H1 (cell line): ENCODE measurements around the gene MAP4. TPM values are rescaled to one million over a fixed set of nuclear protein-coding genes. Genes with fewer than 3 reads are reported as not detected.
"Not testable (repeated sequence)": the region's sequence is repeated elsewhere in the genome, so short reads cannot be mapped to it uniquely, and the experiment has no call there.

ENCODE experiments used
- CTCF ChIA-PET: fragments of 300-600 bp; sonication (Branson Sonifier 250); formaldehyde crosslinking; loops from one replicate; lab custom pipeline; 2021; ENCODE audit not compliant: partially characterized antibody; lab: Charles Lee
- POLR2A ChIA-PET: fragments of 300-600 bp; sonication (Branson Sonifier 250); formaldehyde crosslinking; loops from one replicate; lab custom pipeline; 2021; ENCODE audit warnings: inconsistent platforms; ENCODE audit not compliant: partially characterized antibody; lab: Charles Lee
- DNase-seq, 2 experiments: peaks; one replicate each; pipeline versions ENCODE4 v3.0.0 to v3.0.0-alpha.2; 2010 to 2022; ENCODE audit warnings: low spot score in 2 of 2, low read depth in 1 of 2, mixed read lengths in 1 of 2
- FAIRE-seq: peaks from 2 replicates; lab custom pipeline; 2011; peaks lifted over from hg19 to GRCh38; lab: Jason Lieb, UNC
- H2AFZ ChIP-seq: 2 replicates; pipeline ENCODE4 v1.8.1; 2012; ENCODE audit warnings: low read length, inconsistent platforms
- H2AK5ac ChIP-seq: 2 replicates; pipeline ENCODE4 v1.6.1; 2013; ENCODE audit warnings: low read depth, low read length
- H2BK120ac ChIP-seq: replicated peaks from 2 replicates; pipeline ENCODE3; 2013; ENCODE audit warnings: low read depth, low read length, inconsistent platforms
- H2BK12ac ChIP-seq: 2 replicates; pipeline ENCODE4 v1.6.1; 2013; ENCODE audit warnings: low read depth, low read length
- H2BK15ac ChIP-seq: 2 replicates; pipeline ENCODE4 v1.6.1; 2013; ENCODE audit warnings: low read length
- H2BK20ac ChIP-seq: 2 replicates; pipeline ENCODE4 v1.6.1; 2013; ENCODE audit warnings: low read length
- H2BK5ac ChIP-seq: 2 replicates; pipeline ENCODE4 v1.6.1; 2013; ENCODE audit warnings: low read depth, low read length
- H3K14ac ChIP-seq: 2 replicates; pipeline ENCODE4 v1.6.1; 2013; ENCODE audit warnings: inconsistent platforms; ENCODE audit not compliant: insufficient read length
- H3K18ac ChIP-seq: 2 replicates; pipeline ENCODE4 v1.6.1; 2013; ENCODE audit warnings: low read length; ENCODE audit errors: extremely low read depth
- H3K23ac ChIP-seq: 2 replicates; pipeline ENCODE4 v1.6.1; 2013; ENCODE audit warnings: inconsistent platforms; ENCODE audit not compliant: insufficient read length
- H3K23me2 ChIP-seq: 2 replicates; pipeline ENCODE4 v1.6.1; 2013; ENCODE audit warnings: low read depth, low read length
- H3K27ac ChIP-seq: 2 replicates; pipeline ENCODE4 v1.6.1; 2011; ENCODE audit warnings: low read depth, low read length, inconsistent platforms
- H3K27me3 ChIP-seq, 4 experiments: replicated peaks in 1 of 4; 1 replicate in 1 of 4; 2 replicates in 3 of 4; pipeline versions ENCODE4 v1.6.1 to v1.8.1; 2011 to 2013; ENCODE audit warnings: low read length in 3 of 4, mild to moderate bottlenecking in 3 of 4, inconsistent platforms in 2 of 4, mixed read lengths in 2 of 4, moderate library complexity in 1 of 4; ENCODE audit not compliant: control insufficient read depth in 3 of 4, insufficient read depth in 3 of 4; ENCODE audit errors: extremely low read depth in 1 of 4
- H3K36me3 ChIP-seq, 4 experiments: 2 replicates each; pipeline versions ENCODE4 v1.6.1 to v1.8.1; 2011 to 2013; ENCODE audit warnings: mild to moderate bottlenecking in 4 of 4, low read length in 3 of 4, moderate library complexity in 2 of 4, control low read depth in 1 of 4, inconsistent platforms in 1 of 4; ENCODE audit not compliant: insufficient read depth in 4 of 4, control insufficient read depth in 2 of 4
- H3K4ac ChIP-seq: replicated peaks from 2 replicates; pipeline ENCODE3; 2013; ENCODE audit warnings: low read length, low read depth, mixed read lengths, inconsistent platforms; ENCODE audit not compliant: insufficient read length
- H3K4me1 ChIP-seq, 4 experiments: replicated peaks in 1 of 4; 1 replicate in 1 of 4; 2 replicates in 3 of 4; pipeline versions ENCODE4 v1.6.1 to v1.8.1; 2011 to 2013; ENCODE audit warnings: low read length in 3 of 4, inconsistent platforms in 2 of 4, mixed read lengths in 1 of 4; ENCODE audit not compliant: insufficient read depth in 4 of 4, control insufficient read depth in 3 of 4
- H3K4me2 ChIP-seq, 2 experiments: 2 replicates each; pipeline versions ENCODE4 v1.6.1 to v1.8.1; 2011 to 2013; ENCODE audit warnings: low read depth in 2 of 2, low read length in 2 of 2, control low read depth in 1 of 2, inconsistent platforms in 1 of 2, mild to moderate bottlenecking in 1 of 2; ENCODE audit not compliant: insufficient read depth in 1 of 2
- H3K4me3 ChIP-seq, 4 experiments: fragments of 200-600, 300-600 bp in 1 of 4; sonication (generic), shearing (Covaris generic), sonication (Bioruptor Twin) in 1 of 4; 2 replicates each; pipeline versions ENCODE4 v1.5.1 to v1.8.1; 2011 to 2016; ENCODE audit warnings: low read length in 4 of 4, low read depth in 3 of 4, control low read depth in 2 of 4, inconsistent platforms in 2 of 4, mild to moderate bottlenecking in 2 of 4, mixed read lengths in 1 of 4, moderate library complexity in 1 of 4; ENCODE audit not compliant: insufficient read depth in 2 of 4; ENCODE audit errors: extremely low read depth in 1 of 4
- H3K56ac ChIP-seq: replicated peaks from 2 replicates; pipeline ENCODE3; 2013; ENCODE audit warnings: low read depth, mild to moderate bottlenecking, mixed read lengths, low read length, inconsistent platforms; ENCODE audit not compliant: insufficient read length
- H3K79me1 ChIP-seq: 2 replicates; pipeline ENCODE4 v1.6.1; 2013; ENCODE audit warnings: low read depth, low read length, control low read depth
- H3K79me2 ChIP-seq, 2 experiments: 2 replicates each; pipeline versions ENCODE4 v1.6.1 to v1.8.1; 2012 to 2013; ENCODE audit warnings: low read length in 2 of 2, mild to moderate bottlenecking in 2 of 2, inconsistent platforms in 1 of 2; ENCODE audit not compliant: insufficient read depth in 2 of 2, control insufficient read depth in 1 of 2
- H3K9ac ChIP-seq, 4 experiments: replicated peaks in 1 of 4; 1 replicate in 1 of 4; 2 replicates in 3 of 4; pipeline versions ENCODE4 v1.6.1 to v1.8.1; 2011 to 2013; ENCODE audit warnings: low read depth in 3 of 4, low read length in 3 of 4, control low read depth in 2 of 4, mild to moderate bottlenecking in 2 of 4, moderate library complexity in 2 of 4, inconsistent platforms in 1 of 4; ENCODE audit errors: extremely low read depth in 1 of 4
- H3K9me3 ChIP-seq, 2 experiments: 2 replicates each; pipeline versions ENCODE4 v1.6.1 to v1.8.1; 2012 to 2013; ENCODE audit warnings: mild to moderate bottlenecking in 2 of 2, moderate library complexity in 2 of 2, control low read depth in 1 of 2, inconsistent platforms in 1 of 2, low read depth in 1 of 2, low read length in 1 of 2, mixed read lengths in 1 of 2; ENCODE audit not compliant: insufficient read depth in 2 of 2
- H4K20me1 ChIP-seq, 2 experiments: replicated peaks in 1 of 2; 2 replicates each; pipeline versions ENCODE3 to v1.8.1; 2011 to 2013; ENCODE audit warnings: inconsistent platforms in 2 of 2, low read length in 2 of 2, mild to moderate bottlenecking in 1 of 2; ENCODE audit not compliant: insufficient read depth in 2 of 2, control insufficient read depth in 1 of 2
- H4K5ac ChIP-seq: 2 replicates; pipeline ENCODE4 v1.6.1; 2013; ENCODE audit warnings: low read length, low read depth, mixed read lengths, inconsistent platforms; ENCODE audit not compliant: insufficient read length
- H4K8ac ChIP-seq: 2 replicates; pipeline ENCODE4 v1.8.0; 2013; ENCODE audit warnings: mild to moderate bottlenecking, moderate library complexity, low read length, inconsistent platforms; ENCODE audit not compliant: insufficient read depth; ENCODE audit errors: extremely low read depth
- H4K91ac ChIP-seq: replicated peaks from 2 replicates; pipeline ENCODE3; 2013; ENCODE audit warnings: low read length, mixed read lengths, inconsistent platforms; ENCODE audit not compliant: insufficient read length
- WGBS, 2 experiments: shearing (Covaris generic) in 1 of 2; methylation state at CpG; one replicate each; pipeline versions ENCODE4 v1.1.6 to v1.1.7; 2013 to 2015; ENCODE audit warnings: low lambda C conversion rate in 2 of 2, mixed read lengths in 2 of 2, inconsistent platforms in 1 of 2, low coverage in 1 of 2, missing lambda C conversion rate in 1 of 2; ENCODE audit not compliant: insufficient replicate concordance in 2 of 2, insufficient coverage in 1 of 2, insufficient read length in 1 of 2; ENCODE audit errors: extremely low coverage in 1 of 2, missing lambda C conversion rate in 1 of 2; 5-methylcytosine and 5-hydroxymethylcytosine counted together
- polyA plus RNA-seq, 7 experiments: library from polyadenylated mRNA; depleted of rRNA in 3 of 7; stranded (reverse) in 5 of 7; unstranded in 2 of 7; fragments of >200 nt in 5 of 7; fragments of 200-250 nt in 2 of 7; gene quantifications; 1 replicate in 5 of 7; 2 replicates in 1 of 7; 4 replicates in 1 of 7; pipeline versions ENCODE4 v1.2.1 to v1.2.3, GENCODE V29; 2011 to 2013; ENCODE audit warnings: missing spikeins in 2 of 7, mixed read lengths in 2 of 7
- total RNA-seq: library from RNA; stranded (reverse); fragmentation: NEBNext Ultra II Directional; extraction: Animal tissue kit (Norgen Biotek cat#: 25700); gene quantifications from 2 replicates; pipeline ENCODE4 v1.2.1, GENCODE V29; 2021

Gene MAP4
- total and polyA plus RNA-seq, 2 of the 8 experiments (the other 6 are each of a cell fraction or from before 2014, with no cell fraction given) = 67.0 to 179 TPM

DNA sequence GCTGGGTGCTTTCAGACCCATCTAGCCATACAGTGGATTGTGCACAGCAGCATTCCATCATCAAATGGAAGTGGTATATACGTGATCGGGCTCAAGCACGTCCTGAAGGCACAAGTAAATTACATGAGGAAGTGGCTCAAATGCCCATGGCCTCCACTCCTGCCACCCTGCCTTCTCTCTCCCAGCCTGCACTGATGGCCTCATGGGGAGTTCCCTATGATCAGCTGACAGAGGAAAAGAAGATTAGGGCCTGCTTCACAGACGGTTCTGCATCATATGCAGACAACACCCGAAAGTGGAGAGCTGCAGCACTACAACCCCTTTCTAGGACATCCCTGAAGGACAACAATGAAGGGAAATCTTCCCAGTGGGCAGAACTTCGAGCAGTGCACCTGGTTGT, 8.2 kb downstream of the MAP4 start:
- H3K23ac ChIP-seq, H3K23me2 ChIP-seq, H3K79me1 ChIP-seq, H2AFZ ChIP-seq, H4K8ac ChIP-seq, H3K4me1 ChIP-seq, H3K4me3 ChIP-seq, H4K5ac ChIP-seq, DNase-seq, CTCF ChIA-PET, H2BK20ac ChIP-seq, H3K9ac ChIP-seq, H3K27me3 ChIP-seq, H2BK120ac ChIP-seq, H2AK5ac ChIP-seq, H2BK15ac ChIP-seq, H3K27ac ChIP-seq, FAIRE-seq, H3K4ac ChIP-seq, H4K91ac ChIP-seq, H3K14ac ChIP-seq, H4K20me1 ChIP-seq, H3K18ac ChIP-seq, H3K56ac ChIP-seq, H2BK5ac ChIP-seq, H2BK12ac ChIP-seq, H3K36me3 ChIP-seq, H3K4me2 ChIP-seq, H3K9me3 ChIP-seq: not testable (repeated sequence)
- 95% methylated on average over 6 of the region's 6 CpGs; no CpG with 5 or more reads in 1 of the 2 experiments for whole genome bisulfite sequencing, 2 experiments
- POLR2A ChIA-PET = interaction anchor here (0.8 kb wide), 1 partner anchor 11 kb away, joined by 3 read pairs; no protein-coding TSS in a partner anchor
- H3K79me2 ChIP-seq = peaks cover 0 to 24% of the 10 kb centered on the region in 2 experiments; a peak in 2 of 4 replicates

GRCh38 chr3:48007361-48007760, 8.9 kb downstream of the MAP4 start:
- H4K8ac ChIP-seq, H3K9me3 ChIP-seq, H3K23me2 ChIP-seq, H3K79me1 ChIP-seq, H2BK5ac ChIP-seq, H3K27me3 ChIP-seq, H3K9ac ChIP-seq, H3K14ac ChIP-seq, H3K4me3 ChIP-seq, H4K91ac ChIP-seq, H3K4ac ChIP-seq, H4K20me1 ChIP-seq, H2BK120ac ChIP-seq, H2BK15ac ChIP-seq, H2AK5ac ChIP-seq, H3K23ac ChIP-seq, H3K27ac ChIP-seq, H2AFZ ChIP-seq, POLR2A ChIA-PET, H3K4me2 ChIP-seq, H4K5ac ChIP-seq, H3K18ac ChIP-seq, H3K56ac ChIP-seq, H2BK20ac ChIP-seq, H2BK12ac ChIP-seq, H3K4me1 ChIP-seq, H3K36me3 ChIP-seq, FAIRE-seq: not testable (repeated sequence)
- 97% methylated on average over 6 of the region's 6 CpGs; no CpG with 5 or more reads in 1 of the 2 experiments for WGBS, 2 experiments
- CTCF ChIA-PET = interaction anchor here (1.1 kb wide), 1 partner anchor 18 kb away, joined by 3 read pairs; no protein-coding TSS in a partner anchor
- DNase-seq = peak in 1 of 2 experiments; percentile 27
- H3K79me2 ChIP-seq = peaks cover 0 to 17% of the 10 kb centered on the region in 2 experiments; a peak in 2 of 4 replicates
